Epithelial cell of proximal tubule (primary cell): ENCODE measurements around the gene KCNMB4. TPM values are rescaled to one million over a fixed set of nuclear protein-coding genes. Genes with fewer than 3 reads are reported as not detected.

Experiments used
- DNase-seq: peaks from one replicate; pipeline ENCODE4 v3.0.0-alpha.2; 2011; ENCODE audit warnings: low read depth
- H3K4me3 ChIP-seq: 2 replicates; pipeline ENCODE4 v1.5.1; 2011; ENCODE audit warnings: low read depth, mild to moderate bottlenecking, low read length
- CTCF ChIP-seq: conservative IDR thresholded peaks from 2 replicates; pipeline ENCODE4 v1.5.1; 2012; ENCODE audit warnings: low read depth, mild to moderate bottlenecking, low read length
- total RNA-seq: library from RNA; depleted of rRNA; stranded (reverse); fragments of >200 nt; gene quantifications from 2 replicates; pipeline ENCODE4 v1.2.3, GENCODE V29; 2015

Gene KCNMB4
- total RNA-seq, 1 donor from 2014 or later = 0.98 TPM

GRCh38 chr12:70408004-70408790 lies 42.1 kb downstream of the KCNMB4 start:
- DNase-seq = no peak
- TF ChIP-seq CTCF = no peak
- no peak overlapping the region for H3K4me3 ChIP-seq

GRCh38 chr12:70415987-70416386 lies 49.9 kb downstream of the KCNMB4 start:
- DNase-seq = no peak
- TF ChIP-seq CTCF = no peak
- no peak overlapping the region for H3K4me3 ChIP-seq

- DNase-seq = no peak
- H3K4me3 ChIP-seq = no peak overlapping the region
- no peak for TF ChIP-seq CTCF
These were observed 51.0 kb downstream of the KCNMB4 start for GRCh38 chr12:70417121-70417520.

GRCh38 chr12:70418101-70418500 lies 52.0 kb downstream of the KCNMB4 start:
- TF ChIP-seq CTCF = no peak
- H3K4me3 ChIP-seq = no peak overlapping the region
- no peak for DNase-seq

GRCh38 chr12:70422631-70423030 lies 56.5 kb downstream of the KCNMB4 start:
- no peak for DNase-seq
- H3K4me3 ChIP-seq = no peak overlapping the region
- TF ChIP-seq CTCF = no peak

- no peak for DNase-seq
- no peak for TF ChIP-seq CTCF
- no peak overlapping the region for H3K4me3 ChIP-seq
These were observed 60.5 kb downstream of the KCNMB4 start for GRCh38 chr12:70426620-70427019.

GRCh38 chr12:70427611-70428010 lies 61.5 kb downstream of the KCNMB4 start:
- TF ChIP-seq CTCF = no peak
- H3K4me3 ChIP-seq = no peak overlapping the region
- no peak for DNase-seq
